Neural progenitor cell (in vitro differentiated cells): ENCODE data around the gene SH3D21.

Source experiments
- EZH2 ChIP-seq: fragments of 200-600 bp; sonication (generic); IDR thresholded peaks from 2 replicates; pipeline ENCODE4 v1.6.1; 2017; ENCODE audit warnings: antibody characterized with exemption, mild to moderate bottlenecking, moderate library complexity
- EZH2phosphoT487 ChIP-seq: fragments of 200-600 bp; sonication (generic); IDR thresholded peaks from 2 replicates; pipeline ENCODE4 v1.6.1; 2017; ENCODE audit warnings: antibody characterized with exemption
- TF ChIP-seq, protein P1 (sequence below): fragments of 200-600 bp; sonication (generic); IDR thresholded peaks from 2 replicates; pipeline ENCODE4 v1.5.1; 2017; ENCODE audit warnings: antibody characterized with exemption, mild to moderate bottlenecking

DNA sequence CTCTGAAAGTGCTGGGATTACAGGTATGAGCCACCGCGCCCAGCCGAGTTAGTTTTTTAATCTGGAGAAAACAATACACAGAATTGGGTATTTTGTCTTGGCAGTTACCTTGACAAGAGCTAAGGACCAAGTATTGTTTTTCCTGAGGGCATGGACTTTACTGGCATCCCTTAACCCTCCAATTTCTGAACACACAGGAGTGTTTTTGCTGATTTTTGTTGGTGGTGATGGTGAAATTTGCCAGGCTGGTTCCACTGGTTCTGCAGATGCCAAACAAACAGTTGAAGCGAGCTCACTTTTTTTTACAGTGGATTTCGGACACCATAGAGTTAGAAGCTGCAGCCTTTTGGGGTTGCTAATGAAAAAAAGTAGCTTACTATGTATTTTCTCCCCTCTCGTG lies 37.2 kb upstream of the SH3D21 start:
- TF ChIP-seq, protein P1, sequence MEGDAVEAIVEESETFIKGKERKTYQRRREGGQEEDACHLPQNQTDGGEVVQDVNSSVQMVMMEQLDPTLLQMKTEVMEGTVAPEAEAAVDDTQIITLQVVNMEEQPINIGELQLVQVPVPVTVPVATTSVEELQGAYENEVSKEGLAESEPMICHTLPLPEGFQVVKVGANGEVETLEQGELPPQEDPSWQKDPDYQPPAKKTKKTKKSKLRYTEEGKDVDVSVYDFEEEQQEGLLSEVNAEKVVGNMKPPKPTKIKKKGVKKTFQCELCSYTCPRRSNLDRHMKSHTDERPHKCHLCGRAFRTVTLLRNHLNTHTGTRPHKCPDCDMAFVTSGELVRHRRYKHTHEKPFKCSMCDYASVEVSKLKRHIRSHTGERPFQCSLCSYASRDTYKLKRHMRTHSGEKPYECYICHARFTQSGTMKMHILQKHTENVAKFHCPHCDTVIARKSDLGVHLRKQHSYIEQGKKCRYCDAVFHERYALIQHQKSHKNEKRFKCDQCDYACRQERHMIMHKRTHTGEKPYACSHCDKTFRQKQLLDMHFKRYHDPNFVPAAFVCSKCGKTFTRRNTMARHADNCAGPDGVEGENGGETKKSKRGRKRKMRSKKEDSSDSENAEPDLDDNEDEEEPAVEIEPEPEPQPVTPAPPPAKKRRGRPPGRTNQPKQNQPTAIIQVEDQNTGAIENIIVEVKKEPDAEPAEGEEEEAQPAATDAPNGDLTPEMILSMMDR = no peak
- no peak for TF ChIP-seq EZH2phosphoT487
- no peak for TF ChIP-seq EZH2
